ENCODE measurements around the gene MTHFSD.

MTHFSD gene

DNA sequence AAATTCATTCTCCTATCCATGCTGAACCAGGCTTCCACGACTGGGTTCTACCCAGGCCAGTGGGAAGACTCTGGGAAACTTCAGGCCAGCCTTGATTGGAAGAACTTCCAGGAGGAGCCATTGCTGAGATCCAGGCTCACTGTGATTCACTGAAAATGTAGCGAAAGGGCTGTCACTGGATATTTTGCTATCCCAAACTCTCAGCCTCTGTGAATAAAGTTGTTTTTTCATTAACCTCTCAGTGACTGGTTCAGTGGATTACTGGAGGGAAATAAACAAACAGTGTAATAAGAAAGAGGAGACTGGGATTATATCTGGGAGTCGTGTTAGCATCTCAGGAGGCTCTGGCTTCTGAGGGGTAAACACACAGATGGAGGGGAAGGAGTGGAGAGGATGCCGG is 26.4 kb upstream of the MTHFSD start:
- DNase-seq (ENCODE audit: low spot score) = no peak

DNA sequence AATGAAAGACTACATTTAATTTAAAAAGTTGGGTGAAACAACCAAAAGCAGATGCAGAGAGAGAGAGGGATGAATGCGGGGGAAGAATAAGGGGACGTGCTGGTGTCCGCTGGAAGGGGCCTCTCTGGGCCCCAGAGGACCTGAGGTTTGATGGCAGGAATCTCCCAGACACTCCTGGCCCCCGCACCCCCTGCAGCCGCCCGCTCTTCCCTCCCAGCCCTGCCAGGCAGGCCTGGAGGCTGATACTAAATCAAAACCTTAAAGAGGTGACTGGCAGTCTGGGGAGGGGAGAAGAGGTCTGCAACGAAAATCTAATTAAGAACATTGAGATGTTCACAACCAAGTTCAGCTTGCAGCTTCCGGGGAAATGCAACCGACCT is 25.7 kb upstream of the MTHFSD start:
- DNase-seq (ENCODE audit: low spot score) = no peak

DNA sequence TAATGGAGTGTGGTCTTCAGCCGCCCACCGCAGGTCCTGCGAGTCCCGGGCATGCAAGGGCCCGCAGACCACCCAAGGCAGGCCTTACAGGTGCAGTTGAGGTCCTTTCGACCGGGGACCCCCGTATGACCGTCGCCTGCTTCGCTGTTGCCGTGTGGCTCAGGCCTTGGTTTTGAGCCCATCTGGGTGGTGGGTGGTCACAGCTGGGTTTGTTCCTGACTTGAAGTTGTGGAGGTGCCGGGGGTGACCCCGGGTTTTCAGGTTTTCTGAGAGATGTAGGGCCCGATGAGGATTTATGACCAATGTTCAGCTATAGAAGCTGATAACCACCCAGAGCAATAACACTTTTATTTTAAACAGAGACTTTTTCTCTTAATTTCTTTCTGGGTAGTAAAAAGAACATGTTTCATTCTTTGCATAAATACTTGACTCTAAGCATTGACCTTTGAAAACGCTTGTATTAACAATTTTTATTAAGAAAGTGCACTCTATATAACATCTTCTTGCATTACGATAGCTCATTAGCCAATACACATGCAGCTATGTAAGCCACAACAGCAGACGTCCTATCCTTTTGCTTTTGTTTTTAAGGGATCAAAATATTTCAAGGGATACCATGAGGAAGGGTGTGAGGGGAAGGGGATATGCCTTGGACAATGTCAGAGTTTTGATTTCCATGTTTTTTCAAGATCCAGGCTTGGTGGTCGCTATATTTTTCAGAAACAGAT is 25.2 kb upstream of the MTHFSD start:
- DNase-seq (ENCODE audit: low spot score) = no peak

DNA sequence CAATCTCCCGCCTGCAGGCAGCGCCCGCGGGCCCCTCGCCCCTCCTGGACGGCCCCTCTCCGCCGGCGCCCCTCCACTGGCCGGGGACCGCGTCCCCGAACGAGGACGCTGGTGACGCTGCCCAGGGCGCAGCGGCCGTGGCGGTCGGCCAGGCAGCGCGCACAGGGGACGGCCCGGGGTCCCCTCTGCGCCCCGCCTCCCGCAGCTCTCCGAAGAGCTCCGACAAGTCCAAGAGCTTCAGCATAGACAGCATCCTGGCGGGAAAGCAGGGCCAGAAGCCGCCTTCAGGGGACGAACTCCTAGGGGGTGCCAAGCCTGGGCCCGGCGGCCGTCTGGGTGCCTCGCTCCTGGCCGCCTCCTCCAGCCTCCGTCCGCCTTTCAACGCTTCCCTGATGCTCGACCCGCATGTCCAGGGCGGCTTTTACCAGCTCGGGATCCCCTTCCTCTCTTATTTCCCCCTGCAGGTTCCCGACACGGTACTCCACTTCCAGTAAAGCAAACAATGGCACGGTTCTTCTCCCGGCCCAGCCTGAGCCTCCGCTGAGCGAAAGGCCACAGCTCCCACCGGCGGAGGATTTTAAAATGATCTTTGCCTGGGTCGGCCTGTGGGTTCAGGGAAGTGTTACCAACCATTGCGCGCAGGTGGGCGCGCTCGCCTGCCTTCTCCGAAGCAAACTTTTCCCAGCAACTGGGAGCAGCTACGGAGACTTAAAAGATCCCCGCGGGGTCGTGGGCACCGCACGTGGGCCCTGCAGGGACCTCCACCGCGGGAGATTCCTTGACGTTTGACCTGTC is 24.4 kb upstream of the MTHFSD start:
- DNase-seq (ENCODE audit: low spot score) = no peak

DNA sequence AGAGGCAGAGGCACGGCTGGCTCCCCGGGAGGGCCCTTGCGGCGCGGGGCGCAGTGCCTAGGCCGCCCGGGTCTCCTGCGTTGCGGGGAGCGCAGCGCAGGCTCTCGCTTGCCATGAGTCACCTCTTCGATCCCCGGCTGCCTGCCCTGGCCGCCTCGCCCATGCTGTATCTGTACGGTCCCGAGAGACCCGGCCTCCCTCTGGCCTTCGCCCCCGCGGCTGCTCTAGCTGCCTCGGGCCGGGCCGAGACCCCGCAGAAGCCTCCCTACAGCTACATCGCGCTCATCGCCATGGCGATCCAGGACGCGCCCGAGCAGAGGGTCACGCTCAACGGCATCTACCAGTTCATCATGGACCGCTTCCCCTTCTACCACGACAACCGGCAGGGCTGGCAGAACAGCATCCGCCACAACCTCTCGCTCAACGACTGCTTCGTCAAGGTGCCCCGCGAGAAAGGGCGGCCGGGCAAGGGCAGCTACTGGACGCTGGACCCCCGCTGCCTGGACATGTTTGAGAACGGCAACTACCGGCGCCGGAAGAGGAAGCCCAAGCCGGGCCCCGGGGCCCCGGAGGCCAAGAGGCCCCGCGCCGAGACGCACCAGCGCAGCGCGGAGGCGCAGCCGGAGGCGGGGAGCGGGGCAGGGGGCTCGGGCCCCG is 23.7 kb upstream of the MTHFSD start:
- DNase-seq (ENCODE audit: low spot score) = no peak

DNA sequence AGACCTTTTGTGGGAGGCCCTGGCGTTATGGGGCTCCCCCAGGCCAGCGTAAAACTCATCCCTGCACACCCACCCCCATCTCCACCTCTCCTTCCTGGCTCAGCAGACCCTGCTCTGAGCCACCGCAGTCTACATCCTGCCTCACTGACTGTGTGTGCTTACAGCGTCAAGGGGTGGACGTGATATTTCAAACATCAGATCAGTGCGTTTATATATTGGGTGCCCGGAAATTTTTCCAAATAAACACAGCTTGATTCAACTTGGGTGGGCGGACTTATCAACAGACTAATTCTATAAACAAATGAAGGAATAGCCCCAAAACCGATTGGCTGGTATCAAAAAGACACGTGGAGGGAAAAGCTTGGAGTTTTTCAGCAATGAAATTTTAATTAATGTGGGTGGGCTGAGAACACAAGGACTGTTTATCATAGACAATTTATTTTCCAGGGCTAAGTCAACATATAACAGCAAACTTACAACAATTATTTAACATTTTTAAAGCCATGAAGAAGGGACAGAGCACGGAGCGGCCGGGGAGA is 23.1 kb upstream of the MTHFSD start, which contains the start of gene FOXL1:
TSS of gene FOXL1 (plus strand) at position 489 of the 539 bp plus-strand sequence. CDS start 175 bp downstream, outside the sequence.
- no peak for DNase-seq (ENCODE audit: low spot score)

DNA sequence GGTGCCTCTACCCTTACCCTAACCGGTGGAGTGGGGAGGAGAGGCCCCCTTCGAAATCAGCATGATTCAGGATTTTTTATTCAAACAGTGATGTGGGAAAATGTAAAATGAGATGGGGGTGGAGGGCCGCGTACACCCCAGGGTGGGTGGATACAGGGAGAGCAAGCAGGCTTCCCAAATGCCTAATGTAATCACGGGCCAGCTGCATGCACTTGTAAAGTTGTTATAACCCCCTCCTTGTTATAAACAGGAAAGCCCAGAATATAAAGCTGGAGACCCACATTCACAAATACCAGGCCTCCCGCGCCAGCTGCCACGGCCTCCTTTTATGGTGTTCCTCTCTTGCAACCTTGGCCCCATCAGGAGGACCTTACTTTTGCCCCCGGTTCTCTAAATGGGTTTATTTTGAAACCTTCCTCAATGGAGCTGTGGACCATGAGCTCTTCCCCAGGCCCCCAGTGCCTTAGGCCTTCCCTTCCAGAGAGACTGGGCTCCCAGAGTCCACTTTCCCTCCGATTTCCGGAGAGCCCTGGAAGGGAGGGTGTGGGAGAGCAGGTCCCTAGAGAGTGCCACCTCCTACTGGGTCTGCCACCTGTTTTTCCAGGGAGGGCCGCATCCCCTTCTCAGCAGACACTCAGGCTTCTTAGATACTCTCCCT is 22.4 kb upstream of the MTHFSD start:
- DNase-seq (ENCODE audit: low spot score) = no peak

DNA sequence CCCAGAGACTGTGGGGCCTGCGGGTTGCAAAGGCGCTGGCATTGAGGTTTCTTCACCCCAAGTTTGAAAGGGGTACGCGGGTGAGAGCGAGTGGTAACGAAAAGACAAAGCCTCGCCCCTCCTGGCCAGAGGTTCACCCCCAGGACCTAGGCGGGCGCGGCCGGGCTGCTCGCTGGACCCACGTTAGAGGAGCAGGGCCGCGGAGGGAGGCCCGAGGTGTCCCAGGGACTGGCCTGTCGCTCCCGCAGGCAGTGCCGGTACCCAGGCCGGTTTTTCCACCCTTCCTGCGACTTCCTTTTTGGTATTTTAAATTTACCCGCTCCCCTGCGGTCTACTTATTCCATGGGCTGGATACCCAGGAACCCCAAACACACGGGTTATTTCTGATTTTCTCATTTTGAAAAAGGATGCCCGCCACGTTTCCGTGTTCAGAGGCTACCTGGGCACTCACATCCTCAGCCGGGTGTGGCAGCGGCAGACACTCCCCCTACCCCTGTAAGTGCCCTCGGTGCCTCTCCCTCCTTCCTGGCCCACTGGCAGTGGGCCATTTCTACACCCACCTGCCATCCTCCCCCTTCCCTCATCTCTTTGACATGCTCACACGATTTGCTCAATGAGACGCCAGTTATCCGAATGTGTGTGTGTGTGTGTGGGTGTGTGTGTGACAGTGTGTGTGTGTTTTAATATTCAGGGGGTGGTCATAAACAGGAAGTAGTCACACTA is 21.7 kb upstream of the MTHFSD start:
- DNase-seq (ENCODE audit: low spot score) = no peak

DNA sequence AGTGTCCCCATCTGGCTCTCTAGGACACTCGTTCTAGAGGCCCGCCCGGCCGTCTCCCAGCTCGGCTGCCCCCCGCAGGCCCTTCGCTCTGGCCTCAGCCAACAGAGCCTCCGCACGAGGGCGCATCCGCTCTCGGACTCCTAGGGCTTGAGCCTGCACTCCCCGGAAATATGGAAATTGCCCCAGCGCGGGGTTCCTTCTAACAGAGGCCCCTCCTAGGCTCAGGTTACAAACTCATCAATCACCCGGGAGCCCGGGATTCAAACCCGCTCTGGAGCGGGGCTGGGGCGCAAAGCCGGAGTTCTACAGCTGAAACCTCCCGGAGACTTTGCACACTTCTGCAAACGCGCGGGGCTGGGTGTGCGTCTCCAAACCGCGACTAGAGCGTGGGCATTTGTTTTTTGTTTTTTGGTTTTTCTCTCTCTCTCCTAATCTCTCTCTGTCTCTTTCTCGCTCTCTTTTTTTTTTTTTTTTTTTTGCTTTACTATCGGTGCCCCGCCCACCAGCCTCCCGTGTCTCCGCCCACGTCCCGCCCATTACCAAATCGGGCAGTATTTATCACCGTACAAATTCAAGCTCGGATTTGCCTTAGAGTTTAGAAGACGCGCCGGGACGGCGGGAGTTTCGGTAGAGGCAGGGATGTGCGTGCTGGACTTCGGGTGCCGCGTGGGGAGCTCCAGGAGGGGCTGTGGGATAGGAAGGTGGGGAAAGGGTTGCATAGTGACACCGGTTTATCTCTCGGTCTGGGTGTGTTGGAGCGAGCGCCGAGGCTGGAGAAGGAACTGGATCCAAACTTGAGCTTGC is 20.9 kb upstream of the MTHFSD start:
- no peak for DNase-seq (ENCODE audit: low spot score)

DNA sequence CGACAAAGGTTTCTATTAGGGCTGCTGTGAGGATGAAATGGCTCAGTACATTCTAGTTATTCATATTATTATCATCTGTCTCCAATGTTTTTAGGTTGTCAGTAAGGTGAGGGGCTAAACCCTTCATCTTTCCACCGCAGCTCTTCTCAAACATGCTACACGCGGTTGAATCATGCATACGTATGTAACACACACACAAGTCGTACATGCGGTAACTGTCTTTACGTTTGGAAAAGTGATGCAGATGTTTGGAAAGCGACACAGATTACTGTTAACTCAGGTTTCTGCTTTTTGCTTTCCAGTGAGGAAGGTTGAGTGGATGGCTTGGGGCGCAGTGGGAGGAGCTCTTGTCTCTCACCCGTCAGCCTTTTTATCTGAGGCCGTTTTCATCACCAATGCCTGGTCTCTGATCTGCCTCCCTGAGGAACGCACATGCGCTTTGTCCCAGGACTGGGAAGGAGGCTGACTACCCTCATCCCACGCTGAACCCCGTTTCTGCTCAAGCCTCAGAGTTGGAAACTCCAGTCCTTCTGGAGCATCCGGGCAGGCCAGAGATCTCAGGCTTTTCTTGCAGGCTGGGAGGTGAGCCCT is 20.2 kb upstream of the MTHFSD start:
- no peak for DNase-seq (ENCODE audit: low spot score)

DNA sequence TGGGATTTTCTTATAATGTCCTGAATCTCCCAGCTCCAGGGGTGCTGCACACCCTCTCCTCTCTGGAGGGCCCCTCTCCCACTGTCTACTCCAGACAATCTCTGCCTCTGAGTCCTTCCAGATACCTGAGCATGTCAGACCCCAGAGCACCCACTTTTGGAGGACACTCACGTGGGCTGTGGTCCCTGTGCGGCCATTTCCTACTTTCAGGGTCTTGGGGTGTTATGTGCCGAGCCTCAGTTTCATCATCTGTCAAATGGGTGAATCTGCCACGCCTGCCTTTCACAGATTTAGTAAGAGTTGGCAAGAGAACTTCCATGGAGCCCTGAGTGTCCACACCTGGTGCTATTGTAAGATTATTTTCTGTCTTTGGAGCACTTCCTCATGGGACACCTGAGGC is 19.6 kb upstream of the MTHFSD start:
- no peak for DNase-seq (ENCODE audit: low spot score)

DNA sequence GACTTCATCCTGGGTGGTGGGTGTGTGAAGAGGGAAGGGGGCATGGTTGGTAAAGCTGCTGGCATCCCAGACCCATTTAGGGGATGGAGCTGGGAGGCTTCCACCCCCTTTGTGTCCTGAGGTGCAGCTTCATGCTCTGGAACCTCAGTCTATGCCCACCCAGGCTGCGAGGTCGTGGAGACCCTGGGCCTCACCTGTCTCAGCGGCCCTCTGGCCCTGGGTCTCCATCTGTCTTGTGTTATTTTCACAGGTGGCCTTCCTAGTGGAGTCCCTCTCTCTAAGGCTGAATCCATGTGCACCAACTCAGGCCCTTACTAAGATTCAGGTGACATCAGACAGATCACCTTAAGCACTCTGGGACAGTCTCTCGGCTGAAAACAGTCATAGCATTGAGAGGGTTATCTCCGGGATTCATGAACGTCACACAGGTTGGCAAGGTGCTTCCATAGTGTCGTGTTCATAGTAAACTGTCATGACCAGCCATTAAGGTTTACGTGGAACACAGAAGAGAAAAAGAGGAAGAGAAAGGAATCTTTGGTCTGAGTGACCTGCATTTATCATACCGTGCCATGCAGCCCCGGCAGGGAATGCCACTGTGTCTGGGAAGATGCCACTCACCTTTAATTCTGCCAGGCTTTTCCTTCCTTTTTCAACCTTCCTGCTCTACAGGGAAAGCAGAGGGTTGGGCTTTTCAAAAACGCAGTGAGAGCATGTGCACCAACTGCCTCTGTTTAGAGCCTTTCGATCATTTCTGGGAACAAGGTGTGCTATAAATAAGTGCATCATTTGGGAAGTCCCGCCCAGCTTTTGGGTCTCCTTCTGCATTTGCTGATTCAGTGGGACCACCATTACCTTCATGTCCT is 18.8 kb upstream of the MTHFSD start:
- no peak for DNase-seq (ENCODE audit: low spot score)

DNA sequence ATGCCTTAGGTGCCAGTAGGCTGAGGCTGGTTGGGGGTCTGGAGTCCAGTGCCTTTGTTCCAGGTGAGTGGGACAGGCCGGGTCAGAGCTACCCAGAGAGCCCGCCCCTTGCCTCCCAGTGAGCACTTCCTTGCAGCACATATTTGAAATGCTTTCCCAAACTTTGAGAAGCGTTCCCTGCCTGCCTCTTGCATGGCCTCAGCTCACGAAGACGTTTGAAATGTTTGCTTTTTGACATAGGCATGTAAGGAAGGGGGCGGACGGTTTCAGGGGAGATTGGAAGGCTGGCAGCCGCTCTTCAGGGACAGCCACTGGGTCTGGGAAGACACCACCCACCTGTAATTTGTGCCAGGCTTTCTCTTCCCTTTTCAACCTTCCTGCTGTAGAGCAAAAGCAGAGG is 18.2 kb upstream of the MTHFSD start:
- DNase-seq (ENCODE audit: low spot score) = no peak

DNA sequence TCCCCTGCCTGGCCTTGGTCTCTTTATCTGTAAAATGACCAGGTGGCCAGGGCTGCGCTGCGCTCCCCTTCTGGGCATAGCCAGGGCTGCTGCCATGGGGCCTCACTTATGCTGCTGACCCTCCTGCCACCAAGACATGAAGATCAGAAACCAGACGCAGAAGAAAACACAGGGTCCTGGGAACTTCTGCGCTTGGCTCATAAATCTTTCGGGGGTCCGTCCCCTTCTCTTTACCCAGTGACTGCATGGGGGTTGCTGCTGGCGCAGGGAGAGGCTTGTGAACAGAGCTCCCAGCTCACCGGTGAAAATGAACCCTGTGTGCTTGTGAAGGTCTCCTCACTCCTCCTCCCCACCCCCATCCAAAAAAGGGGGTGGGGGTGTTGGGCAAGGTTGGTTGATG is 17.6 kb upstream of the MTHFSD start:
- no peak for DNase-seq (ENCODE audit: low spot score)

DNA sequence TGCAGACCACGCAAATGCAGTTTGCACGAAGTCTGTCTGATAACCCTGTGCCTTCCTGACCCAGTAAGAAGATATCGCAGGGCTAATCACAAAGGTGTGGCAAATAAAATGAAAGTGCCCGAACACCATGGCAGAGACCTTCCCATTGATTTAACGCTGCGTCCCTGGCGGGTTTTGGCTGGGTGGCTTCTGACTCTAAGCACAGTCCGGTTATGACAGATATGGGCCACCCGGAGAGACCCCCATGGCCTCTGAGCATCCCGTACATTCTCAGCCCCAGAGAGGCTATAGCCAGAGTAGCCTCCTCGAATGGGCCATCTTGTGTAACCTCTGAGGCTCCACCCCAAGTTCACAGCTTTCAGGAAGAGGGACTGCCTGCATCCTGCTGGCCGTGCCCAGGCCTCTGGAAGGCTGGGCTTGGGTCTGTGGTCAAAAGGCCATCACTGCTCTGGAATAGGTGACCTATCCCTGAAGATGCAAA is 17.0 kb upstream of the MTHFSD start:
- no peak for DNase-seq (ENCODE audit: low spot score)

DNA sequence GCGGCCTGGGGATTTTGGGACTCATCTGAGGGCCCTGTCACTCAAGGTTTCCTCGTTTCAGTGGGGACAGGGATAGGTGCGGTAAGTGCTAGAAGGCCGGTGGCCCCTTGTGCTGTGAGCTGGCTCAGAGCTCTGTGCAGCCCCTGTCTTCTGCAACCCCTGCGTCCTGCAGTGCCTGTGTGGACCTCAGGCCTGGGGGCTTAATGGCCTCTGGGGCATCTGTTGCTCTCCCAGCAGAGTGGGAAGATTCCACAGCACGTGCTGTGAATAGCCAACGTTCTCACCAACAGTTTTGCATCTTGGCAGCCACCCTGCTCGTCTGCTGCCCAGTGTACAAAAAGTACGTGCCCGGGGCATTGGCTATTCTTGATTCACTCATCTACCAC is 16.5 kb upstream of the MTHFSD start:
- no peak for DNase-seq (ENCODE audit: low spot score)

DNA sequence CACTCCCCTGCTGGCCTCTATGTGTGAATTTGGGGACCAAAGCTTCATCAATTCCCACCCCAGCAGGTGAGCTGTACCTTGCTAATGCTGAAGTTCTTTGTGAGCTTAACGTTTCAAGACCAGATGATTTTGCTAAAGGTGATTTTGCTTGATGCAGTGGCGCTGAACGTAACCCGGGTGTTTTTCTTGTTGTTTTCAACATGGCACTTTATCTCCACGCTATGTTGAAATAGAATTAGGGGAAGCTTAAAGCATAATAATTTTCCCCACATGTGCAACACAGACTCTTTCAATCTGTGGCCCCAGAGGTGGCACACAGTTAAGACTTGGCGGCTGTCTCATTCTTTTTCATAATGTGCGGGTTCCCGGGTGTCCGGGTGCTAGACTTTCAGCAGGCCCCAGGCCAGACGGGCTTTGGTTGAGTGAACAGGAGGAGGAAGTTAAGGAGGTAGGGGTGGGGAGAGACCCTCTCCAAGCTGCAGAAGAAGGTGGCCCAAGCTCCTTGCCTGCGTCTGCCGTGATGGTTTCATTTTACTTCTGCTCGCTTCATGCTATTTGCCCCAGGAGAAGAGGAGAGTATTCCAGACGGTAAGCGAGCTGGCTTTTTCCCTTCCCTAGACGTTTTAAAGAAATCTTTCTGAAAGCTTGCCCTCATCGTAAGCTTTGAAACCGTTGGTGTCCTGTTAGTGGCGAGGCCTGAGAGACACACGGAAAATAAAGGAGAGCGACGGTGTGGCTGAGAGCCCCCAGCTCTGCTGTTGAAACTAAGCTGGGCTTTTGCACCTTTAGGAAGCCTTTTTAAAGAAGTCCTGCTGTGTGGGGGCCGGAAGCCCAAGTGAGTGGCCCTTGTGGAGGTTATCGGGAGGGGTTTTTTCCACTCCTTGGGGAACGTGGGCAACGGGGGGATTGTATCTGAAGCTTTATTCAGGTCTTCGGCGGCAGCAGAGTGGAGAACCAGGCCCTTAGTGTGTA is 15.8 kb upstream of the MTHFSD start:
- no peak for DNase-seq (ENCODE audit: low spot score)

Measured in pons (tissue), 1 donor.